Subcutaneous abdominal adipose tissue (tissue), 5 donors: ENCODE data around the gene AKAP6.

ENCODE experiments used
- H3K27ac ChIP-seq: one replicate; pipeline ENCODE4 v1.7.0; 2013; ENCODE audit warnings: low read depth, mild to moderate bottlenecking, inconsistent platforms, low read length, moderate library complexity
- H3K27me3 ChIP-seq, 5 donors: one replicate each; pipeline ENCODE4 v1.7.0; 2013; ENCODE audit warnings: low read length in 5 of 5, inconsistent platforms in 1 of 5; ENCODE audit not compliant: control insufficient read depth in 5 of 5, insufficient read depth in 4 of 5
- H3K36me3 ChIP-seq, 5 donors: one replicate each; pipeline ENCODE4 v1.7.0; 2013; ENCODE audit warnings: low read length in 5 of 5; ENCODE audit not compliant: control insufficient read depth in 5 of 5, insufficient read depth in 5 of 5
- H3K4me1 ChIP-seq, 5 donors: one replicate each; pipeline ENCODE4 v1.7.0; 2013; ENCODE audit warnings: low read length in 5 of 5, mild to moderate bottlenecking in 3 of 5, moderate library complexity in 1 of 5; ENCODE audit not compliant: control insufficient read depth in 5 of 5, insufficient read depth in 5 of 5
- H3K4me3 ChIP-seq, 5 donors: one replicate each; pipeline ENCODE4 v1.7.0; 2013; ENCODE audit warnings: low read length in 5 of 5, low read depth in 1 of 5
- H3K9ac ChIP-seq, 5 donors: one replicate each; pipeline ENCODE4 v1.7.0; 2013; ENCODE audit warnings: low read length in 5 of 5, mild to moderate bottlenecking in 4 of 5, moderate library complexity in 3 of 5
- H3K9me3 ChIP-seq, 5 donors: one replicate each; pipeline ENCODE4 v1.7.0; 2013; ENCODE audit warnings: low read length in 5 of 5; ENCODE audit not compliant: control insufficient read depth in 5 of 5
- donor health status: healthy.
- donor health status: healthy.
- donor health status: healthy.
- donor health status: healthy.
- donor health status: healthy.

The AKAP6 gene

DNA sequence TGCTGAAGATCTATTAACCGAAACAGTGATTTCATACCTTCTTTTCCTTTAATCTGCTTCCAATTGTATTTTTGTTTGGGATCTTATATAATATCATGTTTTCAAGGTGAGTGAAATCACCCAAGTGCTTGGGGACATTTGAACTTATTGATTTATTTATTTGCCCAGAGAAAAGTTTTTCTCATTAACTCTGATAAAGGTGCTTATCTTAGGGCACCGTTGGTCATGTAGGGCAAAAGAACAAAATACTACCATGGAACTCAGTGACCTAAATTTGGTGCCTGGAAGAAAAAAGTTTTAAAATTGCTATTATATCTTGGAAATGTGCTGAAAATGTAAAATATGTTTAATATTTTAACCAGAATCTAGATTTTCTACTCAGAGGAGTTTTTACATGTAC lies 402.2 kb downstream of the AKAP6 start:
- Histone ChIP-seq H3K27me3 (no peaks in the 10 kb centered on the region), H3K4me3 (no peak overlapping the region), H3K27ac (no peak overlapping the region), H3K36me3 (no peaks in the 10 kb centered on the region), H3K4me1 (peaks cover 0 to 3% (median 0%) of the 10 kb centered on the region in 5 donors), H3K9me3 (no peaks in the 10 kb centered on the region), H3K9ac (no peak overlapping the region)

GRCh38 chr14:32733015-32733414 lies 403.9 kb downstream of the AKAP6 start:
- no peaks in the 10 kb centered on the region for H3K9me3 ChIP-seq
- H3K27ac ChIP-seq, result no peak overlapping the region
- H3K4me1 ChIP-seq, result peaks cover 0 to 3% (median 0%) of the 10 kb centered on the region in 5 donors
- H3K9ac ChIP-seq, result no peak overlapping the region
- no peak overlapping the region for H3K4me3 ChIP-seq
- H3K27me3 ChIP-seq, result no peaks in the 10 kb centered on the region
- H3K36me3 ChIP-seq, result no peaks in the 10 kb centered on the region

GRCh38 chr14:32734261-32734660 lies 405.2 kb downstream of the AKAP6 start:
- Histone ChIP-seq H3K27ac (no peak overlapping the region), H3K4me3 (no peak overlapping the region), H3K4me1 (no peaks in the 10 kb centered on the region), H3K27me3 (no peaks in the 10 kb centered on the region), H3K36me3 (no peaks in the 10 kb centered on the region), H3K9ac (no peak overlapping the region), H3K9me3 (no peaks in the 10 kb centered on the region)

- Histone ChIP-seq H3K27me3 (no peaks in the 10 kb centered on the region), H3K36me3 (no peaks in the 10 kb centered on the region), H3K4me1 (no peaks in the 10 kb centered on the region), H3K27ac (no peak overlapping the region), H3K4me3 (no peak overlapping the region), H3K9me3 (peaks cover 0 to 2% (median 0%) of the 10 kb centered on the region in 5 donors), H3K9ac (no peak overlapping the region)
Observed at GRCh38 chr14:32737621-32738020, 408.5 kb downstream of the AKAP6 start.

GRCh38 chr14:32738206-32738871 lies 409.2 kb downstream of the AKAP6 start:
- Histone ChIP-seq H3K27ac (no peak overlapping the region), H3K4me3 (no peak overlapping the region), H3K9me3 (peaks cover 0 to 2% (median 0%) of the 10 kb centered on the region in 5 donors), H3K4me1 (no peaks in the 10 kb centered on the region), H3K9ac (no peak overlapping the region), H3K36me3 (no peaks in the 10 kb centered on the region), H3K27me3 (no peaks in the 10 kb centered on the region)

GRCh38 chr14:32744811-32745445 lies 415.8 kb downstream of the AKAP6 start:
- no peaks in the 10 kb centered on the region for H3K9me3 ChIP-seq
- H3K4me3 ChIP-seq, result no peak overlapping the region
- H3K4me1 ChIP-seq, result no peaks in the 10 kb centered on the region
- H3K27ac ChIP-seq, result no peak overlapping the region
- H3K36me3 ChIP-seq, result no peaks in the 10 kb centered on the region
- H3K9ac ChIP-seq, result no peak overlapping the region
- no peaks in the 10 kb centered on the region for H3K27me3 ChIP-seq

- no peaks in the 10 kb centered on the region for H3K27me3 ChIP-seq
- no peak overlapping the region for H3K9ac ChIP-seq
- H3K4me3 ChIP-seq, result no peak overlapping the region
- H3K36me3 ChIP-seq, result no peaks in the 10 kb centered on the region
- peaks cover 0 to 4% (median 0%) of the 10 kb centered on the region in 5 donors for H3K9me3 ChIP-seq
- no peaks in the 10 kb centered on the region for H3K4me1 ChIP-seq
- no peak overlapping the region for H3K27ac ChIP-seq
Observed at GRCh38 chr14:32754209-32754608, 425.1 kb downstream of the AKAP6 start.

DNA sequence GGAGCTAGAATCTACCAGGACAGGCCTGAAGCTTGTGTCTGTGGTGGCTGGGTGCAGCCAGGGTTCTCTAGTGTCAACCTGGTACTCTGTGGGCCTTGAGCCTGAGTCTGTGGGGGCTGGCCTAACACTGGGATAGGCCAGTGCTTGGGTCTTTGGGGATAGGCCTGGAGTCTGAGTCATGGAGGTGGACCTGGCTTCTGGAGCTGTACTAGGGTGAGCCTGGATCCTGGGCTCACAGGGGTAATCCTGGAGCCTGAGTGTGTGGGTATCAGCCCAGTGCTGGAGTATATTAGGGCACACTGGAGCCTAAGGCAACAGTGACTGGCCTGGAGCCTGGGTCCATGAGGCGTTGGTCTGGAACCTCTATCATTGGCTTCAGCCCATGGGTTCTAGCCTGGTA lies 427.1 kb downstream of the AKAP6 start:
- peaks cover 0 to under 1% (median 0%) of the 10 kb centered on the region in 5 donors for H3K4me1 ChIP-seq
- H3K9me3 ChIP-seq, result peaks cover 0 to 4% (median 0%) of the 10 kb centered on the region in 5 donors
- no peak overlapping the region for H3K27ac ChIP-seq
- no peak overlapping the region for H3K4me3 ChIP-seq
- no peaks in the 10 kb centered on the region for H3K27me3 ChIP-seq
- H3K9ac ChIP-seq, result no peak overlapping the region
- no peaks in the 10 kb centered on the region for H3K36me3 ChIP-seq

DNA sequence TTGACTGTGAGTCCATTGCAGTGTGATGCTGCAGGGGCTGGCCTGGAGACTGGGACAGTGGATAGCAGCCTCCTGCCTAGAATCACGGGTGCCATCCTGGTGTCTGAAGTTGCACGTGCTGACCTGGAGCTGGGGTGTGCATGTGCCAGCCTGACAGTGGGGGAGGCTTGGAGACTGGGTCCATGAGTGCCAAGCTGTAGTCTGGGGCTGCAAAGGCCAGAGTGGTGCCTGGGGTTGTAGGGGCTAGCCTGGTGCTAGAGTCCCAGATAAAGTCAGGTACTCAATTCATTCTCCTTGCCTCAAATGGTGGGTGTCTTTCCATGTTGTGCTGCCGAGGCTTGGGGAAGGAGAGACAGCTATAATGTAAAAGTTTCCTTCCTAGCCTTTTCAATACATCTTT lies 427.7 kb downstream of the AKAP6 start:
- no peaks in the 10 kb centered on the region for H3K27me3 ChIP-seq
- H3K27ac ChIP-seq, result no peak overlapping the region
- no peak overlapping the region for H3K4me3 ChIP-seq
- H3K9ac ChIP-seq, result no peak overlapping the region
- peaks cover 0 to 6% (median 0%) of the 10 kb centered on the region in 5 donors for H3K4me1 ChIP-seq
- peaks cover 0 to 4% (median 0%) of the 10 kb centered on the region in 5 donors for H3K9me3 ChIP-seq
- H3K36me3 ChIP-seq, result no peaks in the 10 kb centered on the region

GRCh38 chr14:32757568-32757967 lies 428.5 kb downstream of the AKAP6 start:
- no peaks in the 10 kb centered on the region for H3K27me3 ChIP-seq
- H3K4me3 ChIP-seq, result no peak overlapping the region
- no peak overlapping the region for H3K9ac ChIP-seq
- H3K27ac ChIP-seq, result no peak overlapping the region
- no peaks in the 10 kb centered on the region for H3K36me3 ChIP-seq
- H3K9me3 ChIP-seq, result peaks cover 0 to 4% (median 0%) of the 10 kb centered on the region in 5 donors
- peaks cover 0 to 6% (median 0%) of the 10 kb centered on the region in 5 donors for H3K4me1 ChIP-seq
